BJ (cell line): ENCODE data around the gene HEATR5A. TPM values are rescaled to one million over a fixed set of nuclear protein-coding genes. Genes with fewer than 3 reads are reported as not detected.
A peak's percentile ranks its signal among the peaks of the same experiment; 100 is the strongest.

Source experiments
- CTCF ChIA-PET: fragments of 350-600 bp; formaldehyde crosslinking; extraction: SDS; loops from one replicate; lab custom pipeline; 2021; ENCODE audit warnings: antibody characterized with exemption, inconsistent platforms; lab: Yijun Ruan, JAX
- POLR2A ChIA-PET: fragments of 300-600 bp; sonication (Branson Sonifier 250); formaldehyde crosslinking; extraction: SDS; loops from one replicate; lab custom pipeline; 2021; ENCODE audit warnings: antibody characterized with exemption; lab: Charles Lee
- DNase-seq: peaks from one replicate; pipeline ENCODE4 v3.0.0-alpha.2; 2011; ENCODE audit warnings: low read depth
- H3K27me3 ChIP-seq: 2 replicates; pipeline ENCODE4 v1.6.0; 2011; ENCODE audit warnings: low read length; ENCODE audit not compliant: control insufficient read depth, insufficient read depth
- H3K36me3 ChIP-seq: 2 replicates; pipeline ENCODE4 v1.5.1; 2011; ENCODE audit warnings: low read length; ENCODE audit not compliant: control insufficient read depth, insufficient read depth
- H3K4me3 ChIP-seq: 2 replicates; pipeline ENCODE4 v1.5.1; 2011; ENCODE audit warnings: low read depth, mild to moderate bottlenecking, control low read depth, low read length
- CTCF ChIP-seq: IDR thresholded peaks from 2 replicates; pipeline ENCODE4 v1.5.1; 2011; ENCODE audit warnings: low read depth, mild to moderate bottlenecking, control low read depth, inconsistent platforms, low read length, moderate library complexity; ENCODE audit not compliant: insufficient read depth
- polyA plus RNA-seq: library from polyadenylated mRNA; depleted of rRNA; stranded (reverse); fragments of >200 nt; gene quantifications from 2 replicates; pipeline ENCODE4 v1.2.3, GENCODE V29; 2011

The HEATR5A gene
- polyA plus RNA-seq, 1 experiment: 34.3 TPM

GRCh38 chr14:31435276-31435675 lies 14.9 kb upstream of the HEATR5A start:
- TF ChIP-seq CTCF: no peak
- DNase-seq: peak; percentile 85
- no peaks in the 10 kb centered on the region for H3K27me3 ChIP-seq
- ChIA-PET POLR2A (interaction anchor here (1.3 kb wide), 1 partner anchor 15 kb away, joined by 7 read pairs; the partner anchor contains the start of gene HEATR5A), CTCF (interaction anchor here (0.9 to 1.1 kb wide), 3 partner anchors 11 to 15 kb away, joined by 3 to 4 read pairs (median 3); partner anchors contain the start of gene HEATR5A)
- H3K4me3 ChIP-seq: no peak overlapping the region
- H3K36me3 ChIP-seq: no peaks in the 10 kb centered on the region

- TF ChIP-seq CTCF: no peak
- Histone ChIP-seq H3K27me3 (no peaks in the 10 kb centered on the region), H3K4me3 (no peak overlapping the region), H3K36me3 (no peaks in the 10 kb centered on the region)
- ChIA-PET POLR2A (no interaction called here), CTCF (no interaction called here)
- no peak for DNase-seq
Observed at GRCh38 chr14:31430634-31431264, 10.4 kb upstream of the HEATR5A start.

- DNase-seq: no peak
- Histone ChIP-seq H3K27me3 (no peaks in the 10 kb centered on the region), H3K36me3 (no peaks in the 10 kb centered on the region), H3K4me3 (no peak overlapping the region)
- CTCF ChIA-PET: no interaction called here
- TF ChIP-seq CTCF: no peak
- POLR2A ChIA-PET: no interaction called here
Observed at GRCh38 chr14:31429791-31430190, 9.4 kb upstream of the HEATR5A start.

GRCh38 chr14:31428011-31428410 lies 7.7 kb upstream of the HEATR5A start:
- CTCF ChIA-PET: interaction anchor here (1.0 kb wide), 1 partner anchor 7 kb away, joined by 3 read pairs; the partner anchor contains the start of gene HEATR5A
- no peaks in the 10 kb centered on the region for H3K27me3 ChIP-seq
- H3K36me3 ChIP-seq: no peaks in the 10 kb centered on the region
- POLR2A ChIA-PET: interaction anchor here (0.5 kb wide), 1 partner anchor 1064 kb away, joined by 3 read pairs; no protein-coding TSS in a partner anchor
- no peak for DNase-seq
- no peak overlapping the region for H3K4me3 ChIP-seq
- no peak for TF ChIP-seq CTCF

GRCh38 chr14:31426663-31427062 lies 6.3 kb upstream of the HEATR5A start:
- ChIA-PET POLR2A (no interaction called here), CTCF (no interaction called here)
- DNase-seq: no peak
- H3K27me3 ChIP-seq: no peaks in the 10 kb centered on the region
- TF ChIP-seq CTCF: no peak
- H3K4me3 ChIP-seq: no peak overlapping the region
- H3K36me3 ChIP-seq: no peaks in the 10 kb centered on the region
